Measurements from ENCODE around the gene DDI2. TPM values are rescaled to one million over a fixed set of nuclear protein-coding genes. Genes with fewer than 3 reads are reported as not detected.

The DDI2 gene
- polyA plus RNA-seq, 3 donors: 16.8 to 25.0 (median 24.2) TPM

- DNase-seq: no peak
Observed at GRCh38 chr1:15674386-15675159, 57.3 kb downstream of the DDI2 start.

GRCh38 chr1:15676010-15676409, 58.8 kb downstream of the DDI2 start:
- no peak for DNase-seq

- DNase-seq: no peak
Observed at GRCh38 chr1:15676688-15677661, 59.7 kb downstream of the DDI2 start.

GRCh38 chr1:15678578-15678977, 61.3 kb downstream of the DDI2 start:
- DNase-seq: no peak

- no peak for DNase-seq
Observed at GRCh38 chr1:15680131-15680530, 62.9 kb downstream of the DDI2 start.

- no peak for DNase-seq
Observed at GRCh38 chr1:15680561-15681348, 63.5 kb downstream of the DDI2 start.

- DNase-seq: no peak
Observed at GRCh38 chr1:15681349-15682292, 64.4 kb downstream of the DDI2 start.

GRCh38 chr1:15682936-15683341, 65.7 kb downstream of the DDI2 start:
- DNase-seq: no peak

GRCh38 chr1:15683345-15684039, 66.2 kb downstream of the DDI2 start:
- DNase-seq: no peak

- DNase-seq: no peak
Observed at GRCh38 chr1:15684042-15684461, 66.8 kb downstream of the DDI2 start, which contains the start of gene PLEKHM2. PLEKHM2 (plus strand) TSS chr1:15684320; CDS start chr1:15684559, 239 bp downstream.

GRCh38 chr1:15684468-15685291, 67.4 kb downstream of the DDI2 start:
- DNase-seq: no peak

- no peak for DNase-seq
Observed at GRCh38 chr1:15685820-15686219, 68.6 kb downstream of the DDI2 start.

- no peak for DNase-seq
Observed at GRCh38 chr1:15687446-15687845, 70.2 kb downstream of the DDI2 start.

GRCh38 chr1:15690317-15690716, 73.1 kb downstream of the DDI2 start:
- DNase-seq: no peak

GRCh38 chr1:15691434-15692032, 74.3 kb downstream of the DDI2 start:
- DNase-seq: no peak

GRCh38 chr1:15692121-15692682, 74.9 kb downstream of the DDI2 start:
- DNase-seq: no peak

GRCh38 chr1:15693371-15693770, 76.1 kb downstream of the DDI2 start:
- no peak for DNase-seq

- no peak for DNase-seq
Observed at GRCh38 chr1:15696956-15697521, 79.8 kb downstream of the DDI2 start.

Data from renal pelvis (tissue), 4 donors.